Heart left ventricle (tissue), 16 donors: ENCODE data around the gene IDI2. TPM values are rescaled to one million over a fixed set of nuclear protein-coding genes. Genes with fewer than 3 reads are reported as not detected.

Experiments used
- ATAC-seq, 4 donors: fragments of 200-7000 bp; cut with Tn5 transposase; one replicate each; pipeline ENCODE4 v1.9.1; 2020 to 2022; ENCODE audit warnings: moderate library complexity in 4 of 4, mild to moderate bottlenecking in 3 of 4, moderate number of reproducible peaks in 1 of 4
- DNase-seq, 5 donors: peaks; one replicate each; pipeline ENCODE4 v3.0.0-alpha.2; 2020
- H3K27ac ChIP-seq, 12 donors: fragments of 200-600 bp; sonication (generic) in 4 of 12; one replicate each; pipeline versions ENCODE4 v1.5.0 to v1.8.0; 2016 to 2022; ENCODE audit warnings: mild to moderate bottlenecking in 2 of 12
- H3K27me3 ChIP-seq, 9 donors: fragments of 200-600 bp; sonication (generic) in 2 of 9; one replicate each; pipeline versions ENCODE4 v1.5.1 to v1.8.0; 2016 to 2022; ENCODE audit warnings: mild to moderate bottlenecking in 3 of 9
- H3K36me3 ChIP-seq, 9 donors: fragments of 200-600 bp; sonication (generic) in 2 of 9; one replicate each; pipeline versions ENCODE4 v1.5.0 to v1.8.0; 2018 to 2022; ENCODE audit warnings: mild to moderate bottlenecking in 2 of 9
- H3K4me1 ChIP-seq, 12 donors: fragments of 200-600 bp; sonication (generic) in 4 of 12; one replicate each; pipeline versions ENCODE4 v1.5.0 to v1.8.0; 2016 to 2022; ENCODE audit warnings: mild to moderate bottlenecking in 3 of 12
- H3K4me3 ChIP-seq, 12 donors: fragments of 200-600 bp; sonication (generic) in 4 of 12; one replicate each; pipeline versions ENCODE4 v1.5.0 to v1.8.0; 2017 to 2022; ENCODE audit warnings: mild to moderate bottlenecking in 9 of 12, moderate library complexity in 4 of 12
- H3K9me3 ChIP-seq, 12 donors: fragments of 200-600 bp; sonication (generic) in 4 of 12; one replicate each; pipeline versions ENCODE4 v1.5.0 to v1.8.0; 2016 to 2022; ENCODE audit warnings: mild to moderate bottlenecking in 1 of 12
- POLR2A ChIP-seq, 2 donors: fragments of 450-650 bp; IDR thresholded peaks; one replicate each; pipeline ENCODE4 v1.6.1; 2017; ENCODE audit warnings: antibody characterized with exemption in 2 of 2, mild to moderate bottlenecking in 2 of 2, moderate library complexity in 2 of 2
- WGBS, 4 donors: extraction: QIAGEN DNeasy Blood & Tissue Kit in 2 of 4; methylation state at CpG; one replicate each; pipeline versions ENCODE4 v1.1.5 to v1.1.7; 2013 to 2018; 5-methylcytosine and 5-hydroxymethylcytosine counted together
- intact Hi-C, 10 donors: fragments of 100-400 bp; cut with DNase I; formaldehyde crosslinking; loops; one replicate each; pipeline versions ENCODE4 v1.11.1 to v1.14.2; 2022
- polyA plus RNA-seq, 2 donors: library from polyadenylated mRNA; stranded (reverse); fragments of 200-250 nt; gene quantifications; one replicate each; pipeline ENCODE4 v1.2.3, GENCODE V29; 2013
- total RNA-seq, 9 donors: library from RNA; depleted of rRNA in 2 of 9; stranded (reverse); fragments of >200 nt in 2 of 9; fragmentation: NEBNext Ultra II Directional in 3 of 9; extraction: Animal tissue kit (Norgen Biotek cat#: 25700) in 3 of 9; gene quantifications; one replicate each; pipeline versions ENCODE4 v1.1.0 to v1.2.4, GENCODE V29; 2016 to 2023
- TF ChIP-seq, protein P1 (sequence below), 12 donors: fragments of 200-600 bp; sonication (generic) in 4 of 12; IDR thresholded peaks; one replicate each; pipeline versions ENCODE4 v1.5.0 to v1.8.0; 2018 to 2022; ENCODE audit warnings: antibody characterized with exemption in 12 of 12, mild to moderate bottlenecking in 5 of 12
- donor health status: ischemic (EF 13 %, LVEDD 7.1; RV severe dilation, severe dysfunction).
- donor health status: healthy with polysubstance abuse.
- donor health status: DM: no; HTN: yes; CAD: no.
- donor health status: DM: no; HTN: no; CAD: no.
- donor health status: ischemic (EF 25% LVEDD 6.9; RV normal size, moderate dysfunction).
- donor health status: ischemic (EF 25% LVEDD 5.7; RV mildly dilated, moderate dysfunction).
- donor health status: healthy.
- donor health status: DM: yes; HTN: yes; CAD: no.
- donor health status: ischemic (EF 35%, LVEDD 5.7; RV mildly dilated, moderate dysfunction).
- donor health status: nonischemic (EF 11% LVEDD 7.7; RV severe dilation, severe dysfunction).
- donor health status: DM: yes; HTN: yes; CAD: no.
- donor health status: PGD.
- donor health status: ischemic (EF 29% LVEDD 5.4; RV normal size, mild dysfunction).
- donor health status: nonischemic (EF 23%, LVEDD 6.1; RV moderate dilation, normal function).

The IDI2 gene
- total and polyA plus RNA-seq, 11 donors, result 0.18 to 0.72 (median 0.28) TPM; not detected in 4

DNA sequence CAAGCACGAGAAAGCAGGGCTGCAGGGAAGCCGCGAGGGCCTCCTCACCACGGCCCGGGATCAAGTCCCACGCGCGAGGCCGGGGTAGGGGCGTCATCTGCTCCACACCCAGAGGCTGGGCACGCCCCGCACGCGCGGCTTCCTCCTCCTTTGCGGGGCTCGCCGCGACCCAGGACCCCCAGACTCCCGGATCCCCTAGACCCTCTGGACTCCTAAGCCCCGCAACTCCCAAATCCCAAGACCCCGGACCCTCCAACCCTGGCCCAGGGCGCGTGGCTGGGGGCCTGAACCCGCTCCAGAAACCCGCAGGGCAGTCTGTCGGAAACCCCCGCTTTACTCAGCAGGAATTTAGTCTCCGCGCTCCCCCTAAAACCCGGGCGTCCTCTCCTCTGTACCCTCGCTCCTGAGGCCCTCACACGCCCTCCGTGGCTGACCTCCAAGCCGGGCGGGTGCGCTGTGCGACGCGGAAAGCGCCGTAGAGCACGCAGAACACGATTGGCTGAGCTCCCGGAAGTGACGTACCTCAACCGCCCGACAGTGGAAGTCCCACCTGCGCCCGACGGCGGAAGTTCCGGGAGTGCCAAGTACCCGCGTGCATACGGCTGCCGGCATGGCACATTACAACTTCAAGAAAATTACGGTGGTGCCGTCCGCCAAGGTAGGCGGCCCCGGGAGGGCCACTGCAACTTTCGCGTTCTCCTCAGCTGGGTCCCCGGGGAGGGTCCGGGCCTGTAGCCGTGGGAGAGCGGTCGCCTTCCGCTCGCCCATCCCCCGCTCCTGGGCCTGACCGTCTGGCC lies 37.6 kb downstream of the IDI2 start, which contains the start of gene GTPBP4:
TSS of gene GTPBP4 (plus strand) at position 565 of the 797 bp plus-strand sequence. CDS start at position 611, 46 bp downstream.
- intact Hi-C loops, result loop anchor here in 9 of 10 donors (1.0 to 10.0 kb wide), 11 partner anchors 53 to 143 kb away; partner anchors contain the start of genes LARP4B (in 6 of the 9), IDI1 (in 3 of the 9) and WDR37 (in 1 of the 9)
- DNase-seq, result peak; percentile 99 to 100 (median 99)
- TF ChIP-seq, protein P1, sequence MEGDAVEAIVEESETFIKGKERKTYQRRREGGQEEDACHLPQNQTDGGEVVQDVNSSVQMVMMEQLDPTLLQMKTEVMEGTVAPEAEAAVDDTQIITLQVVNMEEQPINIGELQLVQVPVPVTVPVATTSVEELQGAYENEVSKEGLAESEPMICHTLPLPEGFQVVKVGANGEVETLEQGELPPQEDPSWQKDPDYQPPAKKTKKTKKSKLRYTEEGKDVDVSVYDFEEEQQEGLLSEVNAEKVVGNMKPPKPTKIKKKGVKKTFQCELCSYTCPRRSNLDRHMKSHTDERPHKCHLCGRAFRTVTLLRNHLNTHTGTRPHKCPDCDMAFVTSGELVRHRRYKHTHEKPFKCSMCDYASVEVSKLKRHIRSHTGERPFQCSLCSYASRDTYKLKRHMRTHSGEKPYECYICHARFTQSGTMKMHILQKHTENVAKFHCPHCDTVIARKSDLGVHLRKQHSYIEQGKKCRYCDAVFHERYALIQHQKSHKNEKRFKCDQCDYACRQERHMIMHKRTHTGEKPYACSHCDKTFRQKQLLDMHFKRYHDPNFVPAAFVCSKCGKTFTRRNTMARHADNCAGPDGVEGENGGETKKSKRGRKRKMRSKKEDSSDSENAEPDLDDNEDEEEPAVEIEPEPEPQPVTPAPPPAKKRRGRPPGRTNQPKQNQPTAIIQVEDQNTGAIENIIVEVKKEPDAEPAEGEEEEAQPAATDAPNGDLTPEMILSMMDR (IDR thresholded peaks at IDR 0.05), result peak in 7 of 12 donors; percentile 7 to 56 (median 27)
- peak; percentile 66 to 81 for TF ChIP-seq POLR2A (IDR thresholded peaks at IDR 0.05)
- Histone ChIP-seq H3K36me3 (peaks cover 0 to 16% (median 6%) of the 10 kb centered on the region in 9 donors), H3K27me3 (no peaks in the 10 kb centered on the region), H3K27ac (peak within 1 kb of the TSS; percentile 86 to 98 (median 94)), H3K4me1 (peaks cover 2 to 32% (median 18%) of the 10 kb centered on the region in 12 donors), H3K4me3 (peak within 1 kb of the TSS; percentile 58 to 100 (median 90)), H3K9me3 (no peaks in the 10 kb centered on the region)
- peak; percentile 98 to 100 (median 98) for ATAC-seq
- 0 to 1% (median 0%) methylated on average over 41 to 74 of the region's 74 CpGs for WGBS, 4 donors

DNA sequence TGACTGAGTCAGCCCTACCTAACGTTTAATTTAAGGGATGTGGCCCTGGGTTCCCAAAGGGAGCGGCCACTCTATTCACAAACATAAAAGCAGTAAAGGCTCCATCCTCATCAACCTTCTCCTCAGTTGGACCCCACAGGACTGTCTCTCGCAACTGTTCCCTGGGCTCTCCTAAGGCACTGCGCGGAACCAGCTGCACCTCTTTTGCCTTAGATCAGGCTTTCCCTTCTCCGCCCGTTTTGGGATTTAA lies 38.1 kb downstream of the IDI2 start:
- no peaks in the 10 kb centered on the region for H3K9me3 ChIP-seq
- ATAC-seq (peak in 1 of 4 donors; percentile 1), DNase-seq (no peak)
- H3K27ac ChIP-seq, result peak overlapping the region; percentile 86 to 98 (median 94)
- WGBS, 4 donors, result 2 to 8% (median 3%) methylated on average over 7 of the region's 7 CpGs
- no peak for TF ChIP-seq POLR2A (IDR thresholded peaks at IDR 0.05)
- TF ChIP-seq, protein P1 (IDR thresholded peaks at IDR 0.05), result no peak
- peak overlapping the region; percentile 58 to 100 (median 90) for H3K4me3 ChIP-seq
- peaks cover 0 to 11% (median under 1%) of the 10 kb centered on the region in 9 donors for H3K36me3 ChIP-seq
- H3K4me1 ChIP-seq, result peaks cover 2 to 32% (median 18%) of the 10 kb centered on the region in 12 donors
- intact Hi-C loops, result loop anchor here in 7 of 10 donors (2.0 to 10.0 kb wide), 9 partner anchors 53 to 143 kb away; partner anchors contain the start of genes LARP4B (in 5 of the 7), IDI1 (in 2 of the 7) and WDR37 (in 1 of the 7)
- H3K27me3 ChIP-seq, result no peaks in the 10 kb centered on the region

DNA sequence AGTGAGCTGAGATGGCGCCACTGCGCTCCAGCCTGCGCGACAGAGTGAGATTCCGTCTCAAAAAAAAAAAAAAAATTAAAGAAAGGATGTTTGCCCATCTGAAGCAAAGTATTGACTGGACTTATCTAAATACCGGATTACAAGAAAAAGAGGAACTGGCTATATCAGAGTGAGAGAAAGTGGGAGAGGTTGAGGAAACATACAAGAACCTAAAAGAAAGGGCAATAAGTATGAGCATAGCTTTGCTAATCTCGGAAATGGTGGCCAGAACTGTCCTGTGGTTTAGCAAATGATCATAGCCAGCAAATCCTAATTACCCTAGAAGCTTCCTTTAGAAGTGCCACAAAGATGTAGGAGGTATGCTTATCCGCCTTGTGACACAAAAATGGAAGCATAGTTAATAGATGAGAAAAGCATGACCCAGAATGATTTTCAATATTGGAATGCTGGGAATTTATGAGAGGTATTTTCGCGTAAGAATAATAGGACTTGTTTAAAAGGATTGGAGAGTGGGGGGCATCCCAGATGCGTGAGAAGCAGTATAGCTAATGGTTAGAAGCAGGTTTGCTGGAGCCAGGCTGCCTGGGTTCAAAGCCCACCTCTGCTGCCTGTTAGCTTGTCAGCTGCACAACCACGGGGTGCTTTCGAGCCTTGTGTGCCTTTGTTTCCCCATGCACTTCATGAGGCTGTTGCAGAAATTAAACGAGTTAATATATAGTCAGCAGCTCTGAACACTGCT lies 38.6 kb downstream of the IDI2 start:
- DNase-seq, result no peak
- TF ChIP-seq, protein P1 (IDR thresholded peaks at IDR 0.05), result no peak
- TF ChIP-seq POLR2A (IDR thresholded peaks at IDR 0.05), result no peak
- H3K36me3 ChIP-seq, result peaks cover 0 to 8% (median 0%) of the 10 kb centered on the region in 9 donors
- peak overlapping the region in 11 of 12 donors; percentile 86 to 98 (median 95) for H3K27ac ChIP-seq
- no peaks in the 10 kb centered on the region for H3K9me3 ChIP-seq
- intact Hi-C loops, result loop anchor here in 7 of 10 donors (2.0 to 10.0 kb wide), 9 partner anchors 52 to 142 kb away; partner anchors contain the start of genes LARP4B (in 5 of the 7), IDI1 (in 2 of the 7) and WDR37 (in 1 of the 7)
- peak overlapping the region; percentile 58 to 100 (median 90) for H3K4me3 ChIP-seq
- no peak for ATAC-seq
- WGBS, 4 donors, result 72 to 80% (median 75%) methylated on average over 14 of the region's 14 CpGs
- H3K27me3 ChIP-seq, result no peaks in the 10 kb centered on the region
- peaks cover 2 to 32% (median 18%) of the 10 kb centered on the region in 12 donors for H3K4me1 ChIP-seq
